GM23248 (cell line): ENCODE results near the gene LMAN2L. TPM values are rescaled to one million over a fixed set of nuclear protein-coding genes. Genes with fewer than 3 reads are reported as not detected.
A peak's percentile ranks its signal among the peaks of the same experiment; 100 is the strongest.

Source experiments
- DNase-seq: peaks from one replicate; pipeline ENCODE4 v3.0.0-alpha.2; 2015
- H2AFZ ChIP-seq: fragments of 200-600 bp; sonication (generic); 2 replicates; pipeline ENCODE4 v1.6.1; 2016; ENCODE audit warnings: antibody characterized with exemption
- H3F3A ChIP-seq: fragments of 200-600 bp; sonication (generic); 2 replicates; pipeline ENCODE4 v1.6.1; 2016; ENCODE audit warnings: mild to moderate bottlenecking, antibody characterized with exemption, mixed run types; ENCODE audit not compliant: insufficient read depth
- H3K27ac ChIP-seq: fragments of 200-600 bp; sonication (generic); 2 replicates; pipeline ENCODE4 v1.5.1; 2016; ENCODE audit warnings: mild to moderate bottlenecking
- H3K27me3 ChIP-seq: fragments of 200-600 bp; sonication (generic); replicated peaks from 2 replicates; pipeline ENCODE4 v1.6.1; 2016; ENCODE audit warnings: mild to moderate bottlenecking; ENCODE audit not compliant: insufficient read depth
- H3K36me3 ChIP-seq: fragments of 200-600 bp; sonication (generic); 2 replicates; pipeline ENCODE4 v1.6.1; 2016; ENCODE audit warnings: low read depth, mild to moderate bottlenecking
- H3K4me1 ChIP-seq: fragments of 200-600 bp; sonication (generic); 2 replicates; pipeline ENCODE4 v1.6.1; 2016; ENCODE audit warnings: mild to moderate bottlenecking; ENCODE audit not compliant: insufficient read depth
- H3K4me2 ChIP-seq: fragments of 200-600 bp; sonication (generic); one replicate; pipeline ENCODE4 v1.6.1; 2016; ENCODE audit warnings: mild to moderate bottlenecking; ENCODE audit not compliant: unreplicated experiment
- H3K4me3 ChIP-seq: fragments of 200-600 bp; sonication (generic); 2 replicates; pipeline ENCODE4 v1.5.1; 2016; ENCODE audit warnings: mild to moderate bottlenecking
- H3K79me2 ChIP-seq: fragments of 200-600 bp; sonication (generic); 2 replicates; pipeline ENCODE4 v1.6.1; 2016; ENCODE audit warnings: mild to moderate bottlenecking; ENCODE audit not compliant: insufficient read depth
- H3K9ac ChIP-seq: fragments of 200-600 bp; sonication (generic); 2 replicates; pipeline ENCODE4 v1.6.1; 2016; ENCODE audit warnings: mild to moderate bottlenecking
- H3K9me2 ChIP-seq: fragments of 200-600 bp; sonication (generic); 2 replicates; pipeline ENCODE4 v1.6.1; 2016; ENCODE audit warnings: mixed run types, mild to moderate bottlenecking, moderate library complexity; ENCODE audit not compliant: insufficient read depth
- H3K9me3 ChIP-seq: fragments of 200-600 bp; sonication (generic); one replicate; pipeline ENCODE4 v1.6.1; 2017; ENCODE audit warnings: low read depth
- H4K20me1 ChIP-seq: fragments of 200-600 bp; sonication (generic); 2 replicates; pipeline ENCODE4 v1.6.0; 2016; ENCODE audit not compliant: insufficient read depth
- EZH2 ChIP-seq: fragments of 200-600 bp; sonication (generic); IDR thresholded peaks from 2 replicates; pipeline ENCODE4 v1.6.1; 2018; ENCODE audit warnings: antibody characterized with exemption, mild to moderate bottlenecking; ENCODE audit not compliant: insufficient read depth, poor library complexity, severe bottlenecking
- EZH2phosphoT487 ChIP-seq: fragments of 200-600 bp; sonication (generic); IDR thresholded peaks from 2 replicates; pipeline ENCODE4 v1.6.1; 2018; ENCODE audit warnings: antibody characterized with exemption, moderate library complexity, mild to moderate bottlenecking, low read depth; ENCODE audit not compliant: insufficient read depth
- WGBS, 2 experiments: methylation state at CpG; one replicate each; pipeline ENCODE4 v1.1.6; 2015 to 2017; ENCODE audit warnings: low lambda C conversion rate in 2 of 2, low coverage in 1 of 2; ENCODE audit errors: missing lambda C conversion rate in 2 of 2; 5-methylcytosine and 5-hydroxymethylcytosine counted together
- in situ Hi-C: fragments of 300-500 bp; cut with MboI; formaldehyde crosslinking; loops from 2 replicates; pipeline ENCODE4 v1.15.0; 2020
- polyA plus RNA-seq: library from polyadenylated mRNA; unstranded; fragments of >200 nt; fragmentation: Nextera tagmentation; extraction: Ambion mirVana; gene quantifications from 2 replicates; pipeline ENCODE4 v1.2.1, GENCODE V29; 2016
- total RNA-seq: library from RNA; depleted of rRNA; stranded (reverse); fragments of >200 nt; shearing (Covaris generic); gene quantifications from 2 replicates; pipeline ENCODE4 v1.2.3, GENCODE V29; 2014

The LMAN2L gene
- total and polyA plus RNA-seq, 2 experiments from 2014 or later: 22.3 to 24.6 TPM

GRCh38 chr2:96727431-96727830 is 12.4 kb downstream of the LMAN2L start:
- peaks cover 11% of the 10 kb centered on the region for H3K4me1 ChIP-seq
- no peaks in the 10 kb centered on the region for H4K20me1 ChIP-seq
- H3K9me2 ChIP-seq: no peaks in the 10 kb centered on the region
- H3F3A ChIP-seq: peaks cover 16% of the 10 kb centered on the region; the same call in 1 of the 2 replicates
- no peaks in the 10 kb centered on the region for H3K9me3 ChIP-seq
- H2AFZ ChIP-seq: no peak overlapping the region
- DNase-seq: peak; percentile 18
- H3K27me3 ChIP-seq: no peaks in the 10 kb centered on the region
- no peak for TF ChIP-seq EZH2phosphoT487
- TF ChIP-seq EZH2: no peak
- H3K36me3 ChIP-seq: peaks cover 18% of the 10 kb centered on the region; the same call in 1 of the 2 replicates
- H3K27ac ChIP-seq: no peak overlapping the region
- H3K4me2 ChIP-seq: no peak overlapping the region
- H3K79me2 ChIP-seq: no peaks in the 10 kb centered on the region
- WGBS, 2 experiments: 95 to 97% methylated on average over 5 of the region's 5 CpGs
- H3K9ac ChIP-seq: no peak overlapping the region
- in situ Hi-C loops: no loop called here
- H3K4me3 ChIP-seq: no peak overlapping the region

GRCh38 chr2:96726131-96726530 is 13.7 kb downstream of the LMAN2L start:
- no peak for DNase-seq
- Histone ChIP-seq H3F3A (peaks cover 13% of the 10 kb centered on the region; the same call in 1 of the 2 replicates), H3K9ac (no peak overlapping the region), H3K27ac (no peak overlapping the region), H3K36me3 (peaks cover 9% of the 10 kb centered on the region; the same call in 1 of the 2 replicates), H3K27me3 (no peaks in the 10 kb centered on the region), H3K4me1 (peaks cover 11% of the 10 kb centered on the region), H4K20me1 (no peaks in the 10 kb centered on the region), H3K4me3 (no peak overlapping the region), H3K4me2 (no peak overlapping the region), H3K79me2 (no peaks in the 10 kb centered on the region), H2AFZ (no peak overlapping the region), H3K9me2 (no peaks in the 10 kb centered on the region), H3K9me3 (no peaks in the 10 kb centered on the region)
- TF ChIP-seq EZH2phosphoT487 (no peak), EZH2 (no peak)
- WGBS, 2 experiments: 97 to 98% methylated on average over 4 of the region's 4 CpGs
- in situ Hi-C loops: no loop called here

GRCh38 chr2:96716388-96716787 is 23.5 kb downstream of the LMAN2L start:
- DNase-seq: no peak
- Histone ChIP-seq H3K4me1 (no peaks in the 10 kb centered on the region), H3K36me3 (peaks cover 5% of the 10 kb centered on the region), H3K9me2 (no peaks in the 10 kb centered on the region), H2AFZ (no peak overlapping the region), H3K9ac (no peak overlapping the region), H3K27ac (no peak overlapping the region), H3K4me2 (no peak overlapping the region), H3K9me3 (no peaks in the 10 kb centered on the region), H3K27me3 (no peaks in the 10 kb centered on the region), H3F3A (no peaks in the 10 kb centered on the region), H4K20me1 (no peaks in the 10 kb centered on the region), H3K4me3 (no peak overlapping the region), H3K79me2 (no peaks in the 10 kb centered on the region)
- TF ChIP-seq EZH2 (no peak), EZH2phosphoT487 (no peak)
- in situ Hi-C loops: no loop called here

GRCh38 chr2:96715658-96716057 is 24.2 kb downstream of the LMAN2L start:
- TF ChIP-seq EZH2phosphoT487 (no peak), EZH2 (no peak)
- H3F3A ChIP-seq: no peaks in the 10 kb centered on the region
- WGBS, 2 experiments: 92 to 95% methylated on average over 5 of the region's 5 CpGs

GRCh38 chr2:96710985-96711384 is 28.9 kb downstream of the LMAN2L start:
- H3K9me3 ChIP-seq: no peaks in the 10 kb centered on the region
- 75 to 76% methylated on average over 3 of the region's 3 CpGs for WGBS, 2 experiments
- TF ChIP-seq EZH2phosphoT487: no peak
- TF ChIP-seq EZH2: no peak
- H3K9me2 ChIP-seq: no peaks in the 10 kb centered on the region
- no peaks in the 10 kb centered on the region for H3K4me1 ChIP-seq
- H3K4me3 ChIP-seq: no peak overlapping the region
- H4K20me1 ChIP-seq: no peaks in the 10 kb centered on the region
- no peaks in the 10 kb centered on the region for H3K79me2 ChIP-seq
- H3K27me3 ChIP-seq: no peaks in the 10 kb centered on the region
- peaks cover 26% of the 10 kb centered on the region for H3K36me3 ChIP-seq
- no peaks in the 10 kb centered on the region for H3F3A ChIP-seq
- in situ Hi-C loops: no loop called here
- H3K27ac ChIP-seq: no peak overlapping the region
- no peak overlapping the region for H2AFZ ChIP-seq
- no peak for DNase-seq
- H3K4me2 ChIP-seq: no peak overlapping the region
- no peak overlapping the region for H3K9ac ChIP-seq

More at GRCh38 chr2:96715658-96716057, 24.2 kb downstream of the LMAN2L start:
- no peak overlapping the region for H3K4me3 ChIP-seq
- no peaks in the 10 kb centered on the region for H4K20me1 ChIP-seq
- in situ Hi-C loops: no loop called here
- H3K9me2 ChIP-seq: no peaks in the 10 kb centered on the region
- no peaks in the 10 kb centered on the region for H3K27me3 ChIP-seq
- H3K36me3 ChIP-seq: peaks cover 12% of the 10 kb centered on the region
- no peak overlapping the region for H3K4me2 ChIP-seq
- no peaks in the 10 kb centered on the region for H3K9me3 ChIP-seq
- no peaks in the 10 kb centered on the region for H3K79me2 ChIP-seq
- H2AFZ ChIP-seq: no peak overlapping the region
- no peak overlapping the region for H3K27ac ChIP-seq
- no peak overlapping the region for H3K9ac ChIP-seq
- DNase-seq: no peak
- H3K4me1 ChIP-seq: no peaks in the 10 kb centered on the region
